Stimulated activated CD4-positive, alpha-beta T cell treated with anti-CD3 and anti-CD28 coated beads, Interleukin-2, amount 100 ng/mL, for 48 hours (primary cell): ENCODE results near the gene LPAR6.
"Not testable (repeated sequence)": the region's sequence is repeated elsewhere in the genome, so short reads cannot be mapped to it uniquely, and the experiment has no call there.

Experiments used
- DNase-seq, 2 donors: peaks; one replicate each; pipeline ENCODE4 v3.0.0-alpha.2; 2020

LPAR6 gene, protein sequence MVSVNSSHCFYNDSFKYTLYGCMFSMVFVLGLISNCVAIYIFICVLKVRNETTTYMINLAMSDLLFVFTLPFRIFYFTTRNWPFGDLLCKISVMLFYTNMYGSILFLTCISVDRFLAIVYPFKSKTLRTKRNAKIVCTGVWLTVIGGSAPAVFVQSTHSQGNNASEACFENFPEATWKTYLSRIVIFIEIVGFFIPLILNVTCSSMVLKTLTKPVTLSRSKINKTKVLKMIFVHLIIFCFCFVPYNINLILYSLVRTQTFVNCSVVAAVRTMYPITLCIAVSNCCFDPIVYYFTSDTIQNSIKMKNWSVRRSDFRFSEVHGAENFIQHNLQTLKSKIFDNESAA

DNA sequence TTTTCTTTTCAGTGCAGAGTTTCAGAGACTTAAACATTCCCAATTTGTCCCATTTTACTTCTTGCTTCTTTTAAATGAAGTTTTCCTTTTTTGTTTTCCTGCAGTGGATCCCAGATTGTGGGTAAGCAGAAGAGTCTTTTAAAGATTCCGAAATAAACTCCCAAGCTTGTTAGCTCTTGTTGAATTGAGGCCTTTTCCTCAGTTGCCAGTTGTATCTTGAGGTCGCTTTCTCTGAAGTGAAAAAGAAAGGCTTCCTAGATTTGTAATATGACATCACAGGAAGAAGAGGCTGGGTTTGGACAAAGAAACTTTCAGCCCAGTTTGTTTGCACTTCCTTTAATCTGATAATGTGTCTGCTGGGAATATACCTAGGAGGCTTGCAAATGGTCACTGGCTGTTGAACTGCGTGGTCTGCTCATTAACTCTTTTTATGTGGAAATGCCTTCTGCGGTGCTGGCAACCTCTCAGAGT, at the start of gene LPAR6:
TSS of gene LPAR6 (minus strand) at position 233 of the 471 bp plus-strand sequence. CDS start 690 bp downstream, outside the sequence.
- DNase-seq: no peak

DNA sequence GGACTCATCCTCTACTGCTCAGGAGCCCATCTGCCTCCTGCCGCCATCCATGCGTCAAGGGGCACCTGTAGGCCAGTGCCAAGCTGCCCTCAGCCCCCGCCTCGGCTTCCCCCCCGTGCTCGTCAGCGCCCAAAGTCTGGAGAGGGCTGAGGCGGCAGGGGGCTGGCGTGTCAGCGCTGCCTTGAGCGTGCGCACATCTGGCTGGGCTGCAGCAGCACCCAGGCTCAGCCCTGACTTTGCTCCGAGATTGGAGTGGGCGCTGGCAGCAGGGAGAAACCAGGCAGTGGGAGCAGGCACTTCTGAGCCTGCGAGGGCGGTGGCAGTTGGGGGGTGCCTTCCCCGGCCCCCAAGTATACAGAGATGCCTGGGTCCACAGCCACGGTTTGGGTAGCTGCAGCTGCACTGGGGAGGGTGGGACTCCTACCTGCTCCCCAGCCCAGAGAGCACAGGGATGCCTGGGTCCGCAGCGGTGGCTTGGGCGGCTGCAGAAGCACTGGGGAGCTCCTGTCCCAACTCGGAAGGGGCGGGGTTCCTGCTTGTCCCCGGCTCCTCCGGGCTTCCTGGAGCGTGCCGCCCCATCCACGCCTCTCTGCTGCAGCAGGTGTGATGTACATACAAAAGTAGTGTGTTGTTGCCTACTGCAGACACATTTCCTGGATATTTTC, 44.8 kb upstream of the LPAR6 start:
- no peak for DNase-seq

DNA sequence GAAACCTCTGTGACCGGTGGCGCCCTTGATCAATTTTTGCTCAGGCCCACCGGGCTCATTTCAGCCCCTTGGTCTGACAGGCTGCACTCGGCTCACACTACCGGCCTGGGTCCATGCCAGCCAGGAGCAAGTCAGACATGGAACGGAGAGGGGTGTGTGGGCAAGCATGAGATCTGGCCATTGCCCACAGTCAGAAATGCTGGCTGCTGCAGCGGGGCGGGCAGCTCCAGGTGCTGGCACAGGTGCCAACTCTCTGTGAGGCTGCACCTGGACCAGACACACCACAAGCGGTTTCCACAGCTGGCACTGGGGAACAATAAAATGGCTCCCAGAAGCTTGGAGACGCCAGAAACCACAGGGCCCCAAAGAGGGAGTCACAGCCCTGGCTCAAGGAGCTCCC, 43.6 kb upstream of the LPAR6 start:
- DNase-seq: no peak

DNA sequence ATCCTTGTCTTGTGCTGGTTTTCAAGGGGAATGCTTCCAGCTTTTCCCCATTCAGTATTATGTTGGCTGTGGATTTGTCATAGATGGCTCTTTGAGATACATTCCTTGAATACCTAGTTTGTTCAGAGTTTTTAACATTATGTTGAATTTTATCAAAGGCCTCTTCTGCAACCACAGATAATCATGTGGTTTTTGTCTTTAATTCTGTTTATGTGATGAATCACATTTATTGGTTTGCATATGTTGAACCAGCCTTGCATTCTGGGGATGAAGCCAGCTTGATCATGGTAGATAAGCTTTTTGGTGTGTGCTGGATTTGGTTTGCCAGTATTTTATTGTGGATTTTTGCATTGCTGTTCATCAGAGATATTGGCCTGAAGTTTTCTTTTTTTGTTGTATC, 38.3 kb upstream of the LPAR6 start:
- DNase-seq: not testable (repeated sequence)

DNA sequence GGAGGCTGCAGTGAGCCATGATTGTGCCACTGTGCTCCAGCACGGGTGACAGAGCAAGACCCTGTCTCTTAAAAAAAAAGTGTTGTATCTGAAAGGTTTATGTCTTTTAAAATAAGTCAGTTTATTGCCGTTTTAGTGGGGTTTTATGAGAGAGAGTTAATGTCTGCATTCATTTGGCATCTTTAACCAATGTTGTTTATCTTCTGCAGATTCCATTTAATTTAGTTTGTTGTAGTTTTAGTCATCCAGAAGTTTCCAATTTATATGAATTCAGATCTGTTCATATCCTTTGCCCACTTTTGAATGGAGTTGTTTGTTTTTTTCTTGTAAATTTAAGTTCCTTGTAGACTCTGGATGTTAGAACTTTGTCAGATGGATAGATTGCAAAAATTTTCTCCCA, 36.7 kb upstream of the LPAR6 start:
- DNase-seq: no peak

DNA sequence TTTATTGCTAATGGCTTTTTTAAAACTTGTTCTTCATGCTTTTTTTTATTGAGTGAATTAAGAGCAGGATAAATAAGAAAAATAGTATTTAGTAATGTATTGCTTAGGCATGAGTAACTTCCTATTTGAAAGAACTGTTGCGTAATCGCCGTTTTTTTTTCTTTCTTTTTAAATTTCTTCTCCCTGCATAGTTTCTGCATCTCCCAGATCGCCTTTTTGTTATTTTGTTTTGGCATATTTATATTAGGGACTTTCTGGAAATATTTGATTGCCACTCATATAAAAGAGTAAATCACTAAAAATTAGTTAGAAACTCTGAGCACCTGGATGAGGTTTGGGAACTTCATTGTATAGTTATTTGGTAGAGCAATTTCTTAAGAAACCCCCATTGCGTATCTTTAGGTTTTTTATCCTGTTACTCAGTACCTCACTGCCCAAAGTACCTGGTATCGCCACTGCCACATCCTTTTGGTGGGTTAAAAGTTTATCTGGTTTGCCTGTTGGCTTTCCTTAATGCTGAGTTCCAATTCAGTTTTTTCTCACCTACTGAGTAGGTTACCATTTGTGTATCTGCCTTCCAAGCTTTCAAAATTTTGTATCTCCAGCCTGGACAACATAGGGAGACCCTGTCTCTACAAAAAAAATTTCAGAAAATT, 36.2 kb upstream of the LPAR6 start:
- no peak for DNase-seq

DNA sequence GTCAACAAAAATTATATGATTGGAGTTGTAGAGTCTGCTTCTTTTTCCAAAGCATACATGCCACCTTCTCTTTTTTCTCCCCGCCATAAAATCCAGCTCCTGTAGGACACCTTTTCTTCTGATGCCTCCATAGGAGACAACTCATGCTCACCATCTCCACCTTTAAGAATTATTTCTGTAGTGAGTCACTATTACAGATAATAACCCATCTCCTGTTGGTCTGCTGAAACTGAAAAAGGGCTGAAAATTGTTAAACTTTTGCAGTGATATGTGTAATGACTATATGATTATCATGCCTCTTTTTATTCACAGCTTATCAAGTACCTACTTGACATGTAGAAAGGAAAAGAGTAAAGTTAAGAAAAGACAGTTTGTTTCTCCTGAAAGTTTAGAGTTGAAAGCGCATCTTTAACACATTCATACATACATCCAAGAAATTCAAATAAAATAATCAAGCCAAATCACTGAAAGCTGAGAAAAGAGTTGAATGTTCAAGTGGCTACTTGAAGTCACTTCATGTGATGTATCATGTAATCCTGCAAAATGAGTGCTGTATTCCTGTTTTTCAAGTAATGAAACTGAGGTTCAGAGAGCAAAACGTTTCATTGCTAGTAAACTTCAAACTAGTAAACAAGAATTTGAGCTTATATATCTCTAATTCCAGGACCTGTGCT, 35.5 kb upstream of the LPAR6 start:
- DNase-seq: no peak

DNA sequence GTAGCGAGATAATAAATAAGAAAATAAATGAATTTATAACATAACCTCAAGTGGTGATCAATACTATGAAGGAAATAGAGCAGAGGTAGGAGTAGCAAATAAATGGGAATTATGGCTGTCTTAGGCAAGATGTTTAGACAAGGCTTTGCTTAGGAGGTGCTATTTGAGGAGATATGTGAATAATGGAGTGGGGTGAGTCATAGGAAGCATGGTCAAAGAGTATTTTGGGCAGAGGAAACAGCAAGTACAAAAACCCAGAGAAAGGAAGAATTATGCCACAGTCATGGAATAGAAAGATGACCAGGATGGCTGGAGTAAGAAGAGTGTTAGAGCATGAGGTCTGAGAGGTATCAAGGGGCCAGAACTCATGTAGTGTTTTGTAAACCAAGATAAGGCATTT, 33.6 kb upstream of the LPAR6 start:
- no peak for DNase-seq

DNA sequence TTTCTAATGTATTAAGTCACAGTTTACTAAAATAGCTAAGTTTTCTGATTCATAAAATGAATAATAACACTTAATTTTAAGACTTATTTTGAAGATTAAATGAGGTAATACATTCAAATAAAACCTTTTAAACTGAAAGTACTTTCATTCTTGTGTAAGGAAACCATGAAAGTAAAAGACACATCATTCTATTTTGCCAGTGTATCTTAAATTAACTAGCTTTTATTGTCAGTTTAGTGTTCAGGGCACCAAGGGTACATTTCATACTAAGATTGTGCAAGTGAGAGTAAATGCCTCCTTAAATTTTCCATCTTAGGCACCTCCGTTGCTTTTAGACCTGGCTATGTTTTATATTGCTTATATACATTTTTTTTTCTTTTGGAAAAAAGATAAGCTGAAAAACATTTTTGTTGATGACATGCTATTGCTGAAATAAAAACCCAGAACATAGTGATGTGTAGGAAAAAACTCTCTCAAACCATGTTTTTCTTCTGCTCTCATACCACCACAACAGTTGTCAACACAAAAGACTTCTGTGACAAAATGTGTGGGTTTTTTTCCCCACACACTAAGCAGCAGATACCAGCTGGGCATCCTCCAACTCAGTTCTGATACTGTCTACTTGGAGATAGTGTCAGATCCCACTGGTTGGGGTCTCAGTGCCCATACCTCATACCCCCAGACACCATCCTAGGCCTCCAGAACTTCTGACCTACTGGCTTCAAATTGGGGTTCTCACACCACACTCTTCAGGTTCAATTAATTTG, 30.7 kb upstream of the LPAR6 start:
- no peak for DNase-seq

DNA sequence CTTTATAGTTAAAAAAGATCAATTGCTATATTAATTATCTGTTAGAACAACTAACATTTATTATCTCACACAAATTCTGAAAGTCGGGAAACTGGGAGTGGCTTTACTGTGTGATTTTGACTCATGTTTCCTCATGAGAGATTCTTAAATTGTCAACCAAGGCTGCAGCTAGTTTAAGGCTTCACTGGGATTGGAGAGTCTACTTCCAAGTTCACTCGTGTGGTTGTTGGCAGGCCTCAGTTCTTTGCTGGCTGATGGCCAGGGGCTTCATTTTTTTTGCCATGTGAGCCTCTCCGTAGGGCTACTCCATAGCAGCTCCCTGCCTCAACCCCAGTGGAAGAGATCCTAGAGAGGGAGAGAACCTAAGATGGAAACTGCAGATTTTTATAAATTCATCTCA, 24.5 kb upstream of the LPAR6 start:
- no peak for DNase-seq

DNA sequence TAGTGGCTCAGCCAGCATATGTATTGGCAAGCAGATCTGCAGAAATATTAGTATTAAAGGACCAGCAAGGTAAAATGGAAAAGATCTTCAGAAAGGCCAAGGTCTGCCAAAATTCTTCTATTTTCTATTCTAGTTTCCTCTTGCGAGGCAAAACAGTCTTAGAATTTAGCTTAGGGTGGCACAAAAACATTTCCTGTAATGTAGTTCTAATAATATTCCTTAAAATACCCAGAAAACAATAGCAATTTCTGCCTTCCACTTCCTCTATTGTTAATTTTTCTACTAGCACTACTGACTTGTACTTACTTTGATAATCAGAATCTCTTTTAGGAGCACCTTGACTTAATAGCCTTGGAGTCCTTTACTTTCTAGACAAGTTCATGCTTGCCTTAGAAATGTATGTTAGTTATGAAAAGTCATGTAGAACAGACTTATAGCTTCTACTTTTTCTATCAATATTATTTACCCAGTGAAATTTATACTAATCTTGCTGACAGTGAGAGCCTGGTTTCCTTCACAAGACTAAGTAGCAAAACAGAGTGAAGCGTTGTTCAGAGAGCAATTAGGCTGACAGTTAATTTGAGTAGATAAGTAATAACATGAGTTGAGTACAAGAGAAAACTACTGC, 23.9 kb upstream of the LPAR6 start:
- DNase-seq: no peak

DNA sequence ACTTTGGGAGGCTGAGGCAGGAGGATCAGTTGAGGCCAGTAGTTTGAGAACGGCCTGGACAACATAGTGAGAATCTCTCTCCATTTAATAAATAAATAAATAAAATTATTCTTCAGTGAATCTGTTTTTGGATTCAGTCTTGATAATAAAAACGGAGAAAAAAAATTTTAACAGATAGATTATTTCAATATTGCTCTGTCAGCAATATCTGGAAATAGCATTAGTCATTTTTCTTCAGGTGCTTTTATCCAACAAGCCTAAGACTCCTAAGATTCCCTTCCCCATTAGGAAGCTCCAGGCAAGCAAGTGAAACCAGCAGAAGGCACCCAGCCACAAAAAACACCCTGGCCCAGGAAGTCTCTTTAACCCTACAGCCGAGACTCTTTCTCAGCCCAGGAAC, 21.3 kb upstream of the LPAR6 start:
- no peak for DNase-seq

DNA sequence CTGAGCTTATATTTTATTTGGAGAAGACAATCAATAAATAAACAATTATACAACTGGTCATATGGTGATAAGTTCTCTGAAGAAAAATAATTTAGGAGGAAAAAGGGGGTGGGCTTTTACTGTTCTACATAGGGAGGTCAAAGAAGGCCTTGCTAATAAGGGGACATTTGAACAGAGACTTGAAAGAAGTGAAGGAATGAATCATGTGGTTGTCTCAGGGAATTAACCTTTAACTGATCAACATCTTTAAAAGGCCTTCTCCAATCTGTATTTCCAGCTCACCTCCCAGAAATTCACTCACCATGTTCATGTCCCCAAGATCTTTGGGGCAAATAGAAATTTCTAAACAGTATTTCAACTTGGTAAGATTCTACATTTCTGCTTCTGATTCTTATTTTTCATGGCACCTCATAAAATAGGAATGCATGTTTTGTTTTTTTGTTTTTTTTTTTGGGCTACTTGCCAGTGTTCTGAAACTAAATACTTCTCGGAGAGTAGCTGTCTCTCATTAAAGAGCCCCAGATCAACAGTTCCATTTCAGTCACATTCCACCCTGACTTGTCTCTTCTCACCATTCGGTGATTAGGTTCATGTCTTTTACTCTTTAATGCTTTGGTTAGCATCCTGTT, 19.2 kb upstream of the LPAR6 start:
- DNase-seq: no peak

DNA sequence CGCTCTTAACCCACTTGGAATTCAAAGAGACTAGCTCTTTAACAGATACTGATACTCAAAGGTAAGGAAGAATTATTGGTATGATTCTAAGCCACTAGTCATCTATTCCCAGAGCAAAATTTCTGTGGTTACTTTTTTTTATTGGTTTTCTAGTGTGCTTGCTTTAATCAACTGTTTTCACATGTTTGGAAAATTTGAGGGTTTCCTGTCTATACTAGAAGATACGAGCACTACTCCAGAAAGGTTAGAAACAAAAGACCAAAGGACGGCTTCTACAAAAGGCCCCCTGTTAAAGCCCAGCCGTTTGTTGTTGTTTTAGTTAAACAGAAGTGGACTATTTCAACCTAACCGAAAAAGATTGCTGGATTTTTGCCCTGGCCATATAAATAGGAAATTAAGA, 18.5 kb upstream of the LPAR6 start:
- DNase-seq: no peak

DNA sequence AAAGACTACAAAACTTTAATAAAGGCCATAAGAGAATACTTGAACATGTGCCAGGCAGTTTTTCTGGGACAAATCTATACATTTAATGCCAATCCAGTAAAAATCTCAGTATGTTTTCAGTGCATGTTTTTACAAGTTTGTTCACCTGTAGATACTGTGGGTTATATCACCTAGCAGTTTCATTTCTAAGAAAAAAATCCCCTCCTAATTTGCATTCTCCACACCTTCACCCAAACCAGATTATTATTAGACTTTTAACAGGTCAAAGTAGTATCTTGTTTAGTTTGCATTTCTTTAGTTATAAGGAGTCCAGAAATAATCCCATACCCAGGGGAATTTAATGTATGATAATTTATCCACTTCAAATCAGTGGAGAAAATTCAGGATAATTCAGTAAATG, 17.0 kb upstream of the LPAR6 start:
- DNase-seq: no peak

DNA sequence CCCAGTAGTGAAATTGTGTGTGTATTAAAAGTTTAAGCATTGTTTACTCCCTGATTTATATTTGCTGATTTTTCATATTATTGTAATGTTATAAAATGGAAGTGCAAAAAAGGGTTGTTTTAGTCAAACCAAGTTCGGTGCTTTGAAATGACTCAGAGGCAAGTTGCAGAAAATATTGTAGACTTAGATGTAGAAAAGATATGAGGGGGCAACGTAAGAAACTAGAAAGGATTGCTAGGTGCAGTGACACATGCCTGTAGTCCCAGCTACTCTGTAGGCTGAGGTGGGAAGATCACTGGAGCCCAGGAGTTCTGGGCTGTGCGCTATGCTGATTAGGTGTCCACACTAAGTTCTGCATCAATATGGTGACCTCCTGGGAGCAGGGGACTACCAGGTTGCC, 16.1 kb upstream of the LPAR6 start:
- no peak for DNase-seq

DNA sequence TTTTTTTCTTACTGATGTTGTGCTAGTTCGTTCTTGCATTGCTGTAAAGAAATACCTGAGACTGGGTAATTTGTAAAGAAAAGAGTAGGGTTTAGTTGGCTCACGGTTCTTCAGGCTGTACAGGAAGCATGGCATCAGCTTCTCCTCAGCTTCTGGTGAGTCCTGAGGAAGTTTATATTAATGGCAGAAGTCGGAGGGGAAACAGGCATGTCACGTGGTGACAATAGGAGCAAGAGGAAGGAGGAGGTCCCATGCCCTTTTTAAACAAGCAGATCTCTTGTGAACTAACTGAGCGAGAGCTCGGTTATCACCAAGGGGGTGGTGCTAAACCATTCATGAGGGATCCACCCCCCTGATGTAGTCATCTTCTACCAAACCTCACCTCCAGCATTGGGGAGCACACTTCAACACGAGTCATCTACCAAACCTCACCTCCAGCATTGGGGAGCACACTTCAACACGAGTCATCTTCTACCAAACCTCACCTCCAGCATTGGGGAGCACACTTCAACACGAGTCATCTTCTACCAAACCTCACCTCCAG, 13.9 kb upstream of the LPAR6 start:
- not testable (repeated sequence) for DNase-seq

DNA sequence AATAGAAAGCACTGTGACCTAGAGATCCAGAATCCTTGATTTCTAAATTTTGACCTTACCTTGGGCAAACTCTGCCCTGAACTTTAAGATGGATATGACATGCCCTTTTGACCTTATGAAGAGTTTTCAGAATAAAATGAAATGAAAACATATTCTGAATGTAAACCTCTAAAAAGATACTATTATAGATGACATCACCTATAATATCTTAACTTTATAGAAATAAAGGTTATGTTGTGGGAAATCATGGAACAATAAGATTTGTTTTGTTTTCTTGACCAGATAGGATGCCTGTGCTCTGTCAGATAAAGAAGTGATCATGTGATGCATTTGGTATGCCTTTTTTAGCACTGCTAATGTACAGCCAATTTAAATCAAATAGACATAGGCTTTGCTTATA, 13.1 kb upstream of the LPAR6 start:
- no peak for DNase-seq

DNA sequence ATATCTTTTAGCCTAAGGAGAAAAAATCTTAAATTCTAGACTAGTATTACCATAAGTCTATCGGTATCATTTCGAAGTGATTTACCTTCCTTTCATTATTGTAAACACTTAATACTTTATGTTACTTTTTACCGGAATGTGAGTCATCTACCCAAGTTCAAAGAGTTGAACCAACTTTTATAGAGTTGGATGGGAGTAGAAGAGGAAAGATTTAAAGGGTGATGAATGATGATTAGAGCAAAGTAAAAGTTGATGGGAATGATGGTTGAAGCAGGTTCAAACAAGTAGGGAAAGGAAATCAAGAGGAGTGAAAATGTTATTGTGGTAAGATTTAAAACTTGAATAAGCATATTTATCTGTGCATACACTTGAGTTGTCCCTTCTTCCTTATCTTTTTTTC, 11.3 kb upstream of the LPAR6 start:
- no peak for DNase-seq

DNA sequence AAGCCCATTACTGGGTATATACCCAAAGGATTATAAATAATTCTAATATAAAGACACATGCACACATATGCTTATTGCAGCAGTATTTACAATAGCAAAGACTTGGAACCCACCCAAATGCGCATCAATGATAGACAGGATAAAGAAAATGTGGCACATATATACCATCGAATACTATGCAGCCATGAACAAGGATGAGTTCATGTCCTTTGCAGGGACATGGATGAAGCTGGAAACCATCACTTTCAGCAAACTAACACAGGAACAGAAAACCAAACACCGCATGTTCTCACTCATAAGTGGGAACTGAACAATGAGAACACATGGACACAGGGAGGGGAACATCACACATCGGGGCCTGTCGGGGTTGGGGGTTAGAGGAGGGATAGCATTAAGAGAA, 9.1 kb upstream of the LPAR6 start:
- DNase-seq: not testable (repeated sequence)

DNA sequence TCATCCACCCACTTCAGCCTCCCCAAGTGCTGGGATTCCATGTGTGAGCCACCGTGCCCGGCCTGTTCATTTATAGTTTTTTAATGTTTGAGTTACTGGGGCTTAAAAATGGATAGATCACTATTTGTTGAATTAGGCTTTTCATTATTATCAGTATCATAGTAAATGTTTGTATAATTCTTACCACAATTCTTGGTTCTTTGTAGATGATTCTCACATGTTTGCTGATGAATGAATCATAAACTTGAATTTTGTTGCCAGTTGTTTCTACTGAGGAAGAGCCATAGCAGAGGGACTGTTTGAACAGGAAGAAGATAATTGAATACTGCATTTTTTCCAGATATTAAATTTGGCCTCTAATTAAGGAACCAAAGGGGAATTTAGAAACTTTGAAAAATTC, 2.6 kb upstream of the LPAR6 start:
- no peak for DNase-seq
